A549 (cell line): Measurements from ENCODE around the gene DCP2. TPM values are rescaled to one million over a fixed set of nuclear protein-coding genes. Genes with fewer than 3 reads are reported as not detected.
A peak's percentile ranks its signal among the peaks of the same experiment; 100 is the strongest.
"Not testable (repeated sequence)": the region's sequence is repeated elsewhere in the genome, so short reads cannot be mapped to it uniquely, and the experiment has no call there.

Experiments used
- ATAC-seq, 2 experiments: fragments of 200-7000 bp in 1 of 2; fragments of >200 bp in 1 of 2; cut with Nextera tagmentation in 1 of 2; cut with Tn5 transposase in 1 of 2; 3 replicates each; pipeline versions ENCODE4 v1.8.0 to v1.9.1; 2018 to 2020; ENCODE audit warnings: mild to moderate bottlenecking in 1 of 2, moderate library complexity in 1 of 2
- CTCF ChIA-PET: fragments of 300-600 bp; sonication (Branson Sonifier 250); formaldehyde crosslinking; extraction: SDS; loops from one replicate; lab custom pipeline; 2021; ENCODE audit warnings: antibody characterized with exemption, inconsistent platforms; lab: Yijun Ruan, JAX
- POLR2A ChIA-PET: fragments of 350-600 bp; formaldehyde crosslinking; extraction: SDS; loops from one replicate; lab custom pipeline; 2021; ENCODE audit warnings: antibody characterized with exemption, inconsistent platforms; lab: Yijun Ruan, JAX
- DNase-seq, 2 experiments: peaks; one replicate each; pipeline versions ENCODE4 v3.0.0 to v3.0.0-alpha.2; 2011 to 2016; ENCODE audit warnings: low read depth in 1 of 2, low spot score in 1 of 2
- FAIRE-seq: peaks from 2 replicates; lab custom pipeline; 2011; peaks lifted over from hg19 to GRCh38; lab: Jason Lieb, UNC
- H3K27ac ChIP-seq, 2 experiments: fragments of >200 bp; sonication (Bioruptor Twin); formaldehyde crosslinking; 3 replicates each; pipeline ENCODE4 v1.5.1; 2016 to 2017
- H3K4me1 ChIP-seq: fragments of >200 bp; sonication (Bioruptor Twin); formaldehyde crosslinking; 3 replicates; pipeline ENCODE4 v1.6.1; 2016
- H3K4me2 ChIP-seq: fragments of >200 bp; sonication (Bioruptor Twin); formaldehyde crosslinking; 3 replicates; pipeline ENCODE4 v1.6.1; 2016
- H3K4me3 ChIP-seq: fragments of >200 bp; sonication (Bioruptor Twin); formaldehyde crosslinking; 3 replicates; pipeline ENCODE4 v1.5.1; 2016
- H3K9me3 ChIP-seq: fragments of >200 bp; sonication (Bioruptor Twin); formaldehyde crosslinking; 3 replicates; pipeline ENCODE4 v1.6.1; 2016
- BHLHE40 ChIP-seq: IDR thresholded peaks from 2 replicates; pipeline ENCODE4 v1.6.1; 2012; ENCODE audit warnings: low read depth, low read length, inconsistent platforms
- CBX2 ChIP-seq: fragments of 200-600 bp; sonication (generic); IDR thresholded peaks from 2 replicates; pipeline ENCODE4 v1.6.1; 2016; ENCODE audit warnings: low read depth, mild to moderate bottlenecking, borderline replicate concordance
- CEBPB ChIP-seq, 2 experiments: fragments of >200 bp in 1 of 2; sonication (Bioruptor Twin) in 1 of 2; formaldehyde crosslinking in 1 of 2; IDR thresholded peaks; 2 replicates each; pipeline ENCODE4 v1.6.1; 2012 to 2016
- EP300 ChIP-seq, 2 experiments: fragments of >200 bp; sonication (Bioruptor Twin); formaldehyde crosslinking; IDR thresholded peaks; 2 replicates in 1 of 2; 3 replicates in 1 of 2; pipeline ENCODE4 v1.6.1; 2016 to 2017
- FOSB ChIP-seq: fragments of 250-450 bp; sonication (Bioruptor Pico); IDR thresholded peaks from 2 replicates; pipeline ENCODE4 v1.5.0; 2020; ENCODE audit warnings: mild to moderate bottlenecking, moderate library complexity
- FOSL2 ChIP-seq, 2 experiments: fragments of 450-650 bp in 1 of 2; fragments of >200 bp in 1 of 2; sonication (Bioruptor Twin) in 1 of 2; formaldehyde crosslinking; IDR thresholded peaks; 2 replicates each; pipeline versions ENCODE4 v1.5.0 to v1.6.1; 2016 to 2020; ENCODE audit warnings: mild to moderate bottlenecking in 1 of 2, moderate library complexity in 1 of 2
- GATA3 ChIP-seq: IDR thresholded peaks from 2 replicates; pipeline ENCODE4 v1.6.1; 2012; ENCODE audit warnings: borderline replicate concordance
- HDAC2 ChIP-seq: fragments of 200-600 bp; sonication (generic); IDR thresholded peaks from 2 replicates; pipeline ENCODE4 v1.6.1; 2016
- HOXA7 ChIP-seq: fragments of 250-450 bp; sonication (Bioruptor Pico); IDR thresholded peaks from 2 replicates; pipeline ENCODE4 v1.5.0; 2020; ENCODE audit warnings: mild to moderate bottlenecking, moderate library complexity
- KDM1A ChIP-seq: fragments of 200-600 bp; sonication (generic); IDR thresholded peaks from 2 replicates; pipeline ENCODE4 v1.6.1; 2016; ENCODE audit warnings: low read depth, mild to moderate bottlenecking
- MYC ChIP-seq: IDR thresholded peaks from 2 replicates; pipeline ENCODE4 v1.6.1; 2012; ENCODE audit warnings: mild to moderate bottlenecking, inconsistent platforms, low read length, improper control_type of control experiment, borderline replicate concordance
- NFE2L2 ChIP-seq: fragments of 150-350 bp; conservative IDR thresholded peaks from 2 replicates; pipeline ENCODE4 v1.6.1; 2014; ENCODE audit warnings: low read length
- NPAS2 ChIP-seq: fragments of 250-450 bp; sonication (Bioruptor Pico); IDR thresholded peaks from 2 replicates; pipeline ENCODE4 v1.8.0; 2022; ENCODE audit warnings: mild to moderate bottlenecking, moderate library complexity, borderline replicate concordance
- NR3C1 ChIP-seq: fragments of >200 bp; sonication (Bioruptor Twin); formaldehyde crosslinking; IDR thresholded peaks from 3 replicates; pipeline ENCODE4 v1.6.1; 2017
- RFX5 ChIP-seq: fragments of 450-650 bp; IDR thresholded peaks from 2 replicates; pipeline ENCODE4 v1.7.1; 2014; ENCODE audit warnings: antibody characterized with exemption, mild to moderate bottlenecking, moderate library complexity
- RNF2 ChIP-seq: fragments of 200-600 bp; sonication (generic); IDR thresholded peaks from 2 replicates; pipeline ENCODE4 v1.6.1; 2016; ENCODE audit warnings: low read depth, mild to moderate bottlenecking, antibody characterized with exemption, moderate library complexity, borderline replicate concordance
- TFCP2L1 ChIP-seq: fragments of 250-450 bp; sonication (Bioruptor Pico); IDR thresholded peaks from 2 replicates; pipeline ENCODE4 v1.5.0; 2021; ENCODE audit warnings: mild to moderate bottlenecking
- ZC3H11A ChIP-seq: fragments of 450-650 bp; IDR thresholded peaks from 2 replicates; pipeline ENCODE4 v1.6.1; 2014; ENCODE audit warnings: antibody characterized with exemption, mild to moderate bottlenecking
- ZFP36 ChIP-seq: fragments of 450-650 bp; IDR thresholded peaks from 2 replicates; pipeline ENCODE4 v1.6.1; 2014; ENCODE audit warnings: borderline replicate concordance; ENCODE audit not compliant: partially characterized antibody
- ZNF302 ChIP-seq: fragments of 250-450 bp; sonication (Bioruptor Pico); IDR thresholded peaks from 2 replicates; pipeline ENCODE4 v1.9.0; 2021; ENCODE audit warnings: inconsistent platforms, mild to moderate bottlenecking, moderate library complexity
- WGBS: methylation state at CpG from one replicate; pipeline ENCODE4 v1.1.6; 2017; ENCODE audit errors: missing lambda C conversion rate; 5-methylcytosine and 5-hydroxymethylcytosine counted together
- polyA plus RNA-seq, 4 experiments: library from polyadenylated mRNA; depleted of rRNA in 3 of 4; stranded (reverse); fragments of >200 nt; fragmentation: RNase III in 1 of 4; extraction: RNeasy Plus Mini Kit Qiagen cat#74134 plus additional on column Dnase treatment in 1 of 4; gene quantifications; 2 replicates in 3 of 4; 3 replicates in 1 of 4; pipeline ENCODE4 v1.2.3, GENCODE V29; 2011 to 2017
- TF ChIP-seq, protein P1 (sequence below): fragments of 200-600 bp; sonication (generic); IDR thresholded peaks from 2 replicates; pipeline ENCODE4 v1.6.1; 2016; ENCODE audit warnings: antibody characterized with exemption, mild to moderate bottlenecking, moderate library complexity
- TF ChIP-seq, protein P2 (sequence below): fragments of >200 bp; sonication (Bioruptor Twin); formaldehyde crosslinking; IDR thresholded peaks from 3 replicates; pipeline ENCODE4 v1.6.1; 2016
- TF ChIP-seq, protein P3 (sequence below): fragments of 250-450 bp; sonication (Bioruptor Pico); IDR thresholded peaks from 2 replicates; pipeline ENCODE4 v1.5.0; 2021; ENCODE audit warnings: mild to moderate bottlenecking, moderate library complexity, borderline replicate concordance
- TF ChIP-seq, protein P4 (sequence below): fragments of >200 bp; sonication (Bioruptor Twin); formaldehyde crosslinking; IDR thresholded peaks from 2 replicates; pipeline ENCODE4 v1.6.1; 2016

The DCP2 gene
- polyA plus RNA-seq, 2 of the 4 experiments (the other 2 are of a cell fraction) = 7.2 to 16.1 TPM

DNA sequence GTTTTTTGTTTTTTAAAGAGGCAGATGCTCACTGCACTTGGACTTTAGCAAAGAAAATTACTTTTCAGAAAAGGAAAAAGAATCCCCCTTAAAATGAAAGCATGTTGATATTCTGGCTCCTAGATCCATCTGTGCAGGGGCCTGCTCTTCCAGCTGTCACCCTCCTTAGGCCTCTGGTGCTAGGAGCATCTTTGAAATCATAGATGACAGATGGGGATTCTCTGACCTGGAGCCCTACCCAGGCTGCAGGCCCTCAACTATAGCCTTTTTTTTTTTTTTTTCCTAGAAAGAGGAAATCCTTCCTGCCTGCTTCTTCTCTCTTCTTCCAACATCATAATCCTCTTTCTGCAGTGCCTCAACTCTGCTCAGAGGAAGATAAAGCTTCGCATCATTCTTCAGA is 16.3 kb upstream of the DCP2 start:
- Histone ChIP-seq H3K4me3 (no peak overlapping the region), H3K9me3 (no peaks in the 10 kb centered on the region), H3K27ac (peak overlapping the region; percentile 36 to 78), H3K4me1 (peaks cover 63% of the 10 kb centered on the region), H3K4me2 (peak overlapping the region; percentile 78)
- DNase-seq = no peak
- POLR2A ChIA-PET = interaction anchor here (0.7 to 3.3 kb wide), 3 partner anchors 16 to 99 kb away, joined by 3 to 13 read pairs (median 8); partner anchors contain the start of genes DCP2 and SRP19
- WGBS = 90% methylated on average over 1 of the region's 1 CpG
- no peak for FAIRE-seq
- ATAC-seq = peak in 1 of 2 experiments; percentile 18; a peak in 3 of 6 replicates
- CTCF ChIA-PET = interaction anchor here (0.8 to 2.0 kb wide), 6 partner anchors 8 to 39 kb away, joined by 3 to 6 read pairs (median 4); partner anchors contain the start of gene REEP5
- TF ChIP-seq NFE2L2 = no peak
- TF ChIP-seq MYC = no peak
- TF ChIP-seq HDAC2 = no peak
- no peak for TF ChIP-seq BHLHE40
- TF ChIP-seq, protein P1, sequence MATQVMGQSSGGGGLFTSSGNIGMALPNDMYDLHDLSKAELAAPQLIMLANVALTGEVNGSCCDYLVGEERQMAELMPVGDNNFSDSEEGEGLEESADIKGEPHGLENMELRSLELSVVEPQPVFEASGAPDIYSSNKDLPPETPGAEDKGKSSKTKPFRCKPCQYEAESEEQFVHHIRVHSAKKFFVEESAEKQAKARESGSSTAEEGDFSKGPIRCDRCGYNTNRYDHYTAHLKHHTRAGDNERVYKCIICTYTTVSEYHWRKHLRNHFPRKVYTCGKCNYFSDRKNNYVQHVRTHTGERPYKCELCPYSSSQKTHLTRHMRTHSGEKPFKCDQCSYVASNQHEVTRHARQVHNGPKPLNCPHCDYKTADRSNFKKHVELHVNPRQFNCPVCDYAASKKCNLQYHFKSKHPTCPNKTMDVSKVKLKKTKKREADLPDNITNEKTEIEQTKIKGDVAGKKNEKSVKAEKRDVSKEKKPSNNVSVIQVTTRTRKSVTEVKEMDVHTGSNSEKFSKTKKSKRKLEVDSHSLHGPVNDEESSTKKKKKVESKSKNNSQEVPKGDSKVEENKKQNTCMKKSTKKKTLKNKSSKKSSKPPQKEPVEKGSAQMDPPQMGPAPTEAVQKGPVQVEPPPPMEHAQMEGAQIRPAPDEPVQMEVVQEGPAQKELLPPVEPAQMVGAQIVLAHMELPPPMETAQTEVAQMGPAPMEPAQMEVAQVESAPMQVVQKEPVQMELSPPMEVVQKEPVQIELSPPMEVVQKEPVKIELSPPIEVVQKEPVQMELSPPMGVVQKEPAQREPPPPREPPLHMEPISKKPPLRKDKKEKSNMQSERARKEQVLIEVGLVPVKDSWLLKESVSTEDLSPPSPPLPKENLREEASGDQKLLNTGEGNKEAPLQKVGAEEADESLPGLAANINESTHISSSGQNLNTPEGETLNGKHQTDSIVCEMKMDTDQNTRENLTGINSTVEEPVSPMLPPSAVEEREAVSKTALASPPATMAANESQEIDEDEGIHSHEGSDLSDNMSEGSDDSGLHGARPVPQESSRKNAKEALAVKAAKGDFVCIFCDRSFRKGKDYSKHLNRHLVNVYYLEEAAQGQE = no peak
- no peak for TF ChIP-seq CEBPB (IDR thresholded peaks at IDR 0.05)
- no peak for TF ChIP-seq ZNF302 (CRISPR knock-in tag)
- no peak for TF ChIP-seq CBX2
- TF ChIP-seq ZFP36 = no peak
- TF ChIP-seq FOSB = no peak
- TF ChIP-seq, protein P2, sequence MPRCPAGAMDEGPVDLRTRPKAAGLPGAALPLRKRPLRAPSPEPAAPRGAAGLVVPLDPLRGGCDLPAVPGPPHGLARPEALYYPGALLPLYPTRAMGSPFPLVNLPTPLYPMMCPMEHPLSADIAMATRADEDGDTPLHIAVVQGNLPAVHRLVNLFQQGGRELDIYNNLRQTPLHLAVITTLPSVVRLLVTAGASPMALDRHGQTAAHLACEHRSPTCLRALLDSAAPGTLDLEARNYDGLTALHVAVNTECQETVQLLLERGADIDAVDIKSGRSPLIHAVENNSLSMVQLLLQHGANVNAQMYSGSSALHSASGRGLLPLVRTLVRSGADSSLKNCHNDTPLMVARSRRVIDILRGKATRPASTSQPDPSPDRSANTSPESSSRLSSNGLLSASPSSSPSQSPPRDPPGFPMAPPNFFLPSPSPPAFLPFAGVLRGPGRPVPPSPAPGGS = no peak
- no peak for TF ChIP-seq TFCP2L1
- TF ChIP-seq RFX5 = no peak
- no peak for TF ChIP-seq FOSL2 (IDR thresholded peaks at IDR 0.05)
- TF ChIP-seq FOSL2 (CRISPR knock-in tag; IDR thresholded peaks at IDR 0.05) = no peak

DNA sequence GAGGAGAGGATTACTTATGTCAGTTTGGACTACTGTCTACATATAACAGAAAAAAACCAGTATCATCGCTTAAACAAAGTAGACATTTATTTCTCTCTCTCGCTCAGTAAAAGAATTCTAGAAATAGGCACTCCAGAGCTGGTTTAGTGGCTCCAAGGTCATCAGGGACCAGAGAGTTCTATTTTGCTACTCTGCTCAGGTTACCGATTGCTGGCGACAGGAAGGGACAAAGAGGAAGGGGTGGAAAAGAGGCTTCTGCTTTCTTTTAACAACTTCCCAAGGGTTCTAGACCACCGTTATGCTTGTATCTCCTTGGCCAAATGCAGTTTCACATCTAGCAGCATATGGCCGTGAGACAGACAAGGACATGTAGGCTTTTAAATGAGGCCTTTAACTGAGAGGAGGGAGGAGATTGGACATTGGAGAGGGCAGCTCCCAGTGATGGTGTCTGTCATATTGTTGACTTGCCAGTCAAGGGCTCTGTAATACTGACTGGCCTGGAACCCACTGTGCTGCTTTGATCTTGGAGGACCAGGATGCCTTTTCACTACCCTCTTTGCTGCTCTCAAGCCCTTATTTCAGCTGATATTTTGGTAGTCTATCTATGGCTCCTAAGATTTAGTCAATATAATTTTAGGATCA is 15.6 kb upstream of the DCP2 start:
- TF ChIP-seq RNF2 = no peak
- no peak for TF ChIP-seq NPAS2
- TF ChIP-seq NR3C1 = no peak
- TF ChIP-seq KDM1A = no peak
- TF ChIP-seq HOXA7 (CRISPR knock-in tag) = no peak
- TF ChIP-seq ZNF302 (CRISPR knock-in tag) = no peak
- TF ChIP-seq, protein P3, sequence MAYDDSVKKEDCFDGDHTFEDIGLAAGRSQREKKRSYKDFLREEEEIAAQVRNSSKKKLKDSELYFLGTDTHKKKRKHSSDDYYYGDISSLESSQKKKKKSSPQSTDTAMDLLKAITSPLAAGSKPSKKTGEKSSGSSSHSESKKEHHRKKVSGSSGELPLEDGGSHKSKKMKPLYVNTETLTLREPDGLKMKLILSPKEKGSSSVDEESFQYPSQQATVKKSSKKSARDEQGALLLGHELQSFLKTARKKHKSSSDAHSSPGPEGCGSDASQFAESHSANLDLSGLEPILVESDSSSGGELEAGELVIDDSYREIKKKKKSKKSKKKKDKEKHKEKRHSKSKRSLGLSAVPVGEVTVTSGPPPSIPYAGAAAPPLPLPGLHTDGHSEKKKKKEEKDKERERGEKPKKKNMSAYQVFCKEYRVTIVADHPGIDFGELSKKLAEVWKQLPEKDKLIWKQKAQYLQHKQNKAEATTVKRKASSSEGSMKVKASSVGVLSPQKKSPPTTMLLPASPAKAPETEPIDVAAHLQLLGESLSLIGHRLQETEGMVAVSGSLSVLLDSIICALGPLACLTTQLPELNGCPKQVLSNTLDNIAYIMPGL (CRISPR knock-in tag) = no peak
- TF ChIP-seq, protein P4, sequence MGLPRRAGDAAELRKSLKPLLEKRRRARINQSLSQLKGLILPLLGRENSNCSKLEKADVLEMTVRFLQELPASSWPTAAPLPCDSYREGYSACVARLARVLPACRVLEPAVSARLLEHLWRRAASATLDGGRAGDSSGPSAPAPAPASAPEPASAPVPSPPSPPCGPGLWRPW = no peak
- TF ChIP-seq GATA3 = no peak
- TF ChIP-seq EP300 (IDR thresholded peaks at IDR 0.05) = no peak
- TF ChIP-seq ZC3H11A = no peak
- TF ChIP-seq CEBPB (IDR thresholded peaks at IDR 0.05) = no peak
- ChIA-PET CTCF (interaction anchor here (0.6 to 2.0 kb wide), 6 partner anchors 10 to 340 kb away, joined by 3 to 6 read pairs (median 4); no protein-coding TSS in a partner anchor), POLR2A (interaction anchor here (0.7 to 3.3 kb wide), 2 partner anchors 15 to 40 kb away, joined by 8 to 13 read pairs; partner anchors contain the start of gene DCP2)
- Histone ChIP-seq H3K4me2 (no peak overlapping the region), H3K4me3 (no peak overlapping the region), H3K9me3 (no peaks in the 10 kb centered on the region), H3K27ac (peak overlapping the region; percentile 36 to 78; a peak in 5 of 6 replicates), H3K4me1 (peaks cover 63% of the 10 kb centered on the region)
- ATAC-seq (no peak), DNase-seq (no peak), FAIRE-seq (no peak)
- 94% methylated on average over 6 of the region's 6 CpGs for WGBS

DNA sequence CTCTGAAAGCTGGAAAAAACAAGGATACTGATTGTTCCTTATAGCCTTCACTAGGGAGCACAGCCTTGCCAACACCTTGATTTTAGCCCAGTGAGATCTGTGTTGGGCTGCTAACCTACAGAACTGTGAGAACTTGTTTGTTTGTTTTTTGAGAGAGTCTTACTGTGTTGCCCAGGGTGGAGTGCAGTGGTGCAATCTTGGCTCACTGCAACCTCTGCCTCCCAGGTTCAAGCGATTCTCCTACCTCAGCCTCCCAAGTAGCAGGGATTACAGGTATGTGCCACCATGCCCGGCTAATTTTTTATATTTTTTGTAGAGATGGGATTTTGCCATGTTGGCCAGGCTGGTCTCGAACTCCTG is 13.2 kb upstream of the DCP2 start:
- 72% methylated on average over 3 of the region's 3 CpGs for WGBS
- ChIA-PET POLR2A (interaction anchor here (1.0 kb wide), 1 partner anchor 42 kb away, joined by 4 read pairs; no protein-coding TSS in a partner anchor), CTCF (interaction anchor here (0.6 to 2.3 kb wide), 13 partner anchors 11 to 413 kb away, joined by 3 to 8 read pairs (median 4); partner anchors contain the start of genes DCP2 and REEP5)
- ATAC-seq, FAIRE-seq, H3K9me3 ChIP-seq, H3K4me3 ChIP-seq, DNase-seq: not testable (repeated sequence)
- Histone ChIP-seq H3K4me1 (peaks cover 49% of the 10 kb centered on the region), H3K4me2 (peak overlapping the region; percentile 54), H3K27ac (peak overlapping the region; percentile 60 to 66)
